Myocyte (in vitro differentiated cells): Measurements from ENCODE around the gene APOL2. TPM values are rescaled to one million over a fixed set of nuclear protein-coding genes. Genes with fewer than 3 reads are reported as not detected.
"Not testable (repeated sequence)": the region's sequence is repeated elsewhere in the genome, so short reads cannot be mapped to it uniquely, and the experiment has no call there.

Experiments used
- DNase-seq: peaks from one replicate; pipeline ENCODE4 v3.0.0-alpha.2; 2012; ENCODE audit warnings: low read depth
- total RNA-seq: library from RNA; depleted of rRNA; stranded (reverse); fragments of >200 nt; gene quantifications from 2 replicates; pipeline ENCODE4 v1.2.3, GENCODE V29; 2014

APOL2 gene
- total RNA-seq, 1 donor from 2014 or later, result 33.2 TPM

GRCh38 chr22:36223504-36223903, 15.8 kb downstream of the APOL2 start:
- peak; percentile 92 for DNase-seq

DNA sequence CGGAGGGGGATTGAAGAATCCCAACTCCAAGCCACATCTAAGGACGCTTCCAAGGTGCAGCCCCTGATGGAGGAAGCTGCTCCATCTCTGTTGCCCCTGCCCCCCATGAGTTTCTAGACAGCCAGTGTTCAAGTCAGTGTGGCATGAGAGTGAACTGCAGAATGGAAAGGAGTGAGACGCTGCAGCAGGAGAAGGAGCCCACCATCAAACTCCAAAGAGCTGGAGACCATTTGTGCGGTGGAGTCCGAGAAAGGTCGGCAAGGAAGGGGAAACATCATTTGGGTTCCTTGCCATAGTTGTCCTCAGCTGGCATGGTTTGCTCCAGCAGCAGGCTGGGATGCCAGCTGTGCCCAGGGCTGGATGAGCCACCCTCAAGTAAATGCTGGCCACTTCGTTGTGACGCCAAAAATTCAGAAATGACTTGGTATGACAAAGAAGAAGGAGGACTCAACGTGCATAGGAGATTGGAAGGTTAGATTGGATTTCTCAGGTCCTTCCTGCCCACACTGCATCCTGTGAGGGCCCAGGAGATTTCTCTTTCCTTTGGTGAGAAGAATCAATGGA, 16.4 kb downstream of the APOL2 start:
- peak; percentile 25 for DNase-seq

DNA sequence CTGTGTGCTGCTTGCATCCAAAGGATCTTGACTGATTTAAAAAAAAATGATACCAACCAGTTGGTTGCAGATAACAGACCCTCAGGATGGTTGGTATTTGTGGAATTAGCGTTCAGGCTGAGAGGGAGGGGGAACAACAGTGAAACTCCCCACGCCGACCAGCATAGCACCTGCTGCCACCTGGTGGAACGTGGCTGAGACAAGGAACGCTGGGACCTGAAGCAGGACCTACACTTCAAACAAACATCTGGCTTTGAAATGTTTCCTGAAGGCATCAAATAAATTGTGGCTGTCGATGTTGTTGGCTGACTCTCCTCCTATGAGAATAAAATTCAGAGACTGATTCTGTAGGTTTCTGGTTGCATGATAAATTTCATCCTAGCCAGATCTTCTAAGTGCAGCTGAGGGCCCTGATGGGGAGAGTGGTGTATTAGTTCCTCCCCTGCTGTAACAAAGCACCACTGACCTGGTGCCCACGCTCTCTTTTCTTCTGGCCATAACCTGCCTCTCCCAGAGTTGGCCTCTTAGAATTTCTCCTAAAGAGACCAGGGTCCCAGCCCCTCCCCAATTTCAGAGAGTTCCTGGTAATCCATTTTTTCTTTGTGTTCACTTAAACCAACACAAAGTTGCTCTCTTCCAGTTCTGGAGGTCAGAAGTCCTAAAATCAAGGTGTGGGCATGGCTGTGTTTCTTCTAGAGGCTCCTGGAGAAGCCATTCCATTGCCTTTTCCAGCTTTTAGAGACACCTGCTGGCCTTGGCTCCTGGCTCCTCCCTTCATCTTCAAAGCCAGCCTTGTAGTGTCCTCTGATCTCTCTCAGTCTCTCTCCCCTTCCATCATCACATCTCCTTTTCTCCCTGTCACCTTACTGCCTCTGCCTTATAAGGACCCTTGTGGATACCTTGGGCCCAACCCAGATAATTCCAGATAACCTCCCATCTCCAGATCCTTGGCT, 17.3 kb downstream of the APOL2 start:
- DNase-seq, result no peak

GRCh38 chr22:36220451-36220921, 18.8 kb downstream of the APOL2 start:
- peak; percentile 74 for DNase-seq

DNA sequence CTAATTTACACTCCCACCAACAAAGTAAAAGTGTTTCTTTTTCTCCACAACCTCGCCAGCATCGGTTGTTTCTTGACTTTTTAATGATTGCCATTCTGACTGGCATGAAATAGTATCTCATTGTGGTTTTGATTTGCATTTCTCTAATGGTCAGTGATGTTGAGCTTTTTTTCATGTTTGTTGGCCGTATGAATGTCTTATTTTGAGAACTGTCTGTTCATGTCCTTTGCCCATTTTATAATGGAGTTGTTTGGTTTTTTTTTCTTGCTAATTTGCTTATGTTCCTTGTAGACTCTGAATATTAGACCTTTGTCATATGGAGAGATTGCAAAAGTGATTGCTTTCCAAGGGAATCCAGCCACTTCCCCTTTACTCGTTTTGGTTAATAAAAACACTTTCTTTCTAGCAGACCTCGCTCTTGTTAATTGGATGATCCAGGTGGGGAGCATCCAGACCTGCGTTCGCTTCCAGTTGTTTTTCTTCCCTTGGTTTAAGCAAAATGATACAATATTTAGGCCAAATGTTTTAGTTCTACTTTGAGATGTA, 20.6 kb downstream of the APOL2 start:
- no peak for DNase-seq

- no peak for DNase-seq
Measured at GRCh38 chr22:36215981-36216380, 23.3 kb downstream of the APOL2 start.

GRCh38 chr22:36213586-36213985, 25.7 kb downstream of the APOL2 start:
- DNase-seq, result no peak

GRCh38 chr22:36212901-36213300, 26.4 kb downstream of the APOL2 start:
- DNase-seq, result no peak

DNA sequence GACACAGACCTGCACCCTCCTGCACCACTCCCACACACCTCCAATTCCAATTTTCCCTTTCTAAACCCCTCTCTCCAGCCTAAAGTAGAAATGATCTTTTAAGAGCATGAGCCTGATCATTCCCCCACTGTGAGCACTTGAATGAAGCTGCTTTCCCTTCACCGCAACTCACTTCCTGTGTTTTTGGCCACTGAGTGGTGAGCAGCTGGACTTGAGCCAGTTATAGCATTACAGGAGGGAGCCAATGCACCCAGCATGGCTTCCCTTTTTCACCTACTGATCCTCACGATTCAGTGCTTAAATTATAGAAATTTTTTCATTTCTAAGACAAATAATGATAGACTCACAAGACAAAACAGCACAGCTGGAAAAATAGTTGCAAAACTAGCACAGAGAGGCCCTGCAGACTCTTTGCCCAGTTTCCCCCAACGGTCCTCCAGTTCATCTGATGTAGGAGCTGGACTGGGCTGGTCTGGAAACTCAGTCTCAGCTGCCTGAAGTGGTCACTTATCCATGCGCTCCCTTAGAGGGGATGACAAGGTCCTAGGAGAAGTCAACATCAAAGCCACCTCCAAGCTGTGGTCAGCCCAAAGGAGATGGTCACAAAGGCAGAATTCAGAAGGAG, 28.0 kb downstream of the APOL2 start:
- no peak for DNase-seq

GRCh38 chr22:36210224-36210623, 29.1 kb downstream of the APOL2 start:
- no peak for DNase-seq

DNA sequence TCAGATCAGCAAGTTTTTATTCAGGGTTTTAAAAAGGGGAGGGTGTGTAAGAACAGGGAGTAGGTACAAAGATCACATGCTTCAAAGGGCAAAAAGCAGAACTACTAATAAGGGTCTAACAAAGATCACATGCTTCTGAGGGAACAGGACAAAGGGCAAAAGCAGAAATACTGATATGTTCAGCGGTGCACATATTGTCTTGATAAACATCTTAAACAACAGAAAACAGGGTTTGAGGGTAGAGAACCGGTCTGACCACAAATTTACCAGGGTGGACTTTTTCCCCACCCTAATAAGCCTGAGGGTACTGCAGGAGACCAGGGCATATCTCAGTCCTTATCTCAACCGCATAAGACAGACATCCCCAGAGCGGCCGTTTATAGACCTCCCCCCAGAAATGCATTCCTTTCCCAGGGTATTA, 29.8 kb downstream of the APOL2 start:
- not testable (repeated sequence) for DNase-seq

DNA sequence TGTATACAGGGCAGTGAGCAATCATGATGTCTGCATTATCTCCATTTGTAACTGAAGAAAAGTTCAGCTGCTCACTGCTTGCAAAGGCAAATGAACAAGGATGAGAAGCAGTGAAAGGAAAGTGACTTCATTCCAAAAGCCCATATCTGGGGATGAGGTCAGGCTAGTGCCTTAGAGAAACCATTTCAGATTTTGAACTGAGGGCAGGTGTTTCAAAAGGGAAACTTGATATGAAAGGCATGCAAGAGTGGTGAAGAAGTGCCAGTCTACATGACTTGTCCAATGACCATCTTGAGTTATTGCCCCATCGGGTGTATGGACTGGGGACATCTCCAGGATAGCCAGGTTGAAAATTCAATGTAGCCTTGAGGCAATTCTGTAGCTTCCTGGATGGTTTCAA, 30.4 kb downstream of the APOL2 start:
- peak; percentile 86 for DNase-seq

DNA sequence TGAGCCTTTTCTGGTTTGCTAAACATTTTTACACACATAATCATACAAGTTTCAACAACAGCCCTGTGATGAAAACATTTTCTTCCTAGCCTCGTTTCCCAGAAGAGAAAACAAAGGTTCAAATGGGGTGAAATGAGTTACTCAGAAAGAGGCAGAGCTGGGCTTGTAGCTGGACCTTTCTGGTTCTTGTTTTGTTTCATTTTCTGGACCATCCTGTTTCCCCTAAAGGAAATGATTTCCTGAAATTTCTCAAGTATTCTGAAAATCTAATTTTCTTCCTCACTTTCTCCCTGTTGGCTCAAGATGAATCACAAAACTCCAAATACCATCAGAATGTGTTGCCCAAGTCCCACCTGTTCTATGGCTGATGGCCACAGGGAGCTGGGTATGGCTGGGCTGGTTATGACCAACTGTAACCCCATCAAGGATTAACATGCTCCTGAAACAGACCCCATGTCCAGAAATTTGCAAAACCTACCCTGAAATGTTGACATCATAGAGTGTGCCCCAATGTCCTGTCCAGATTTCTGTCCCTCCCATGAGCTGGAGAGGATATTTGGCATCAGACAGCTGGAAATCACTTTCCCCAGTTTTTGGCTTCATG, 31.1 kb downstream of the APOL2 start:
- no peak for DNase-seq

- DNase-seq, result no peak
Measured at GRCh38 chr22:36206255-36206654, 33.1 kb downstream of the APOL2 start.

DNA sequence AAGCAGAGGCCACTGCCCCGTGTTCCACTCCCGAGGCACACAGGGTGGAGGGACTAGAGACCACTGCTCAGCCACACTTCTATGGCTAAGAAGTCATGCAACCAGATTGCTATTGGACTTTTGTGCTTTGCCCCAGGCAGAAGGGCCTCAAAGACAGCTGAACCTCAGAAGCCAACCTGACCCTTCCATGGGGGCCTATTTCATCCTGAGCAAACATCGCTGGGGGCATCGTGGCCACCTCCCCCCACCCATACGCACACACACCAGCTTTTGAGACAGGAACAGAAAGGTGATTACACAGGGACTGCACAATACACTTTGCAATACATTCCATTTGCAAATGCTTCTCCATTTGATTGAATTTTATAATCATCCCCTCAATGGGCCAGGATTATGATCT, 33.8 kb downstream of the APOL2 start:
- not testable (repeated sequence) for DNase-seq

GRCh38 chr22:36204632-36205015, 34.7 kb downstream of the APOL2 start:
- no peak for DNase-seq

DNA sequence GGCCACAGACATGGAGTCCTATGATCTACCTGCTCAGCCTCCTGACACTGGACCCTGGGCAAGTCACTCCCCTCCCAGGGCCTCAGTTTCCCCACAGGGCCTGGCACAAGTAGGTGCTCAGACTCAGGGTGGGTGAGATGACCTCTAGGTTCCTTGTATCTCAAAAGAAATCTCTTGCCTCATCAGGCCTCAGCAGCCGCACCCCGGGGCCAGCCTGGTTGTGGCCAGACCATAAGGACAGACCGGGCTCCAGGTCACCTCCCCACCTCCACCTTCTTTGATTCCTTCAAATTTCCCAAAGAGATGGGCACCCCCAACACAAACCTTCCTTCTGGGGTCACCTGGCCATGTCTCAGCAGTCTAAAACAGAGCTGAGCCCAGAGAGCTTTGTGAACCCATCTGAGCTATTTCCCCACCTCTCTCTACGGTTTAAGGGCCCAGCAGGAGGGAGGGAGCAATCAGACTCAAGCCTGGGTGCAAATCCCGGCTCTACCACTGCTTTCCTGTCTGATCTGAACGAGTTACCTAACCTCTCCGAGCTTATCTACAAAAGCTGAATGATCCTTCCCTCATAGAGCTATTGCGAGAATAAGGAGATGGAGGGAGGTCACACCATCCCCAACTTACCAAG, 35.2 kb downstream of the APOL2 start:
- DNase-seq, result no peak

DNA sequence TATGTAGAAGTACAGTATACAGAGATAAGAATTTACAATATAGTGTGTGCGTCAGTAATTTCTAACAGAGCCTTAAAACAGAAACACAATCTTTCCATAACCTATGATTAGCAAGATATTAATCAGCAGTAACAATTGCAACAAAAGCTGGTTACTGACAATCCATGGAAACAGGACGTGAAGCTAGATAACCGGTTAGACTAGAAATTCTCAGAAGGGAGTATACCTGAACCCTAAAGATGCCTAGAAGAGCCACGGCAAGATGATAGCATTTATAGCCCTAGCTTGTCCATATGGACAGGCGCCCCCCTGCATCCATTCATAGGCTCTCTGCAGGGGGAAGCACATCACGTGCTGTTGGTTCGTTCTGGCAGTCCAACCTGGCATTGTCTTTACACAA, 35.9 kb downstream of the APOL2 start:
- not testable (repeated sequence) for DNase-seq

GRCh38 chr22:36202906-36203305, 36.4 kb downstream of the APOL2 start:
- DNase-seq, result not testable (repeated sequence)

GRCh38 chr22:36201630-36202319, 37.6 kb downstream of the APOL2 start, which contains the start of gene APOL4:
APOL4 (minus strand) TSS chr22:36201809; CDS start chr22:36201734, 75 bp downstream.
- DNase-seq, result peak; percentile 90
